HG03460 (cell line): ENCODE data around the gene C1GALT1C1.

Experiments used
- ATAC-seq: cut with Tn5 transposase; IDR thresholded peaks from one replicate; pipeline ENCODE4 v1.9.1; 2021; ENCODE audit not compliant: unreplicated experiment

The C1GALT1C1 gene

GRCh38 chrX:120585702-120586101 is 44.2 kb downstream of the C1GALT1C1 start:
- ATAC-seq, result no peak
